MCF 10A (cell line): ENCODE results near the gene GHRHR. TPM values are rescaled to one million over a fixed set of nuclear protein-coding genes. Genes with fewer than 3 reads are reported as not detected.
A peak's percentile ranks its signal among the peaks of the same experiment; 100 is the strongest.

Source experiments
- BruUV-seq: library from RNA; stranded (reverse); fragments of 400-500 nt; replicated peaks from 2 replicates; lab custom pipeline; 2021; lab: Mats Ljungman, UMichigan
- CTCF ChIA-PET: fragments of 300-600 bp; sonication (Branson Sonifier 250); formaldehyde crosslinking; extraction: SDS; loops from one replicate; lab custom pipeline; 2021; ENCODE audit warnings: antibody characterized with exemption, inconsistent platforms; lab: Yijun Ruan, JAX
- POLR2A ChIA-PET: fragments of 300-600, 350-650 bp; sonication (Branson Sonifier 250); formaldehyde crosslinking; extraction: SDS; loops from one replicate; lab custom pipeline; 2020; ENCODE audit warnings: antibody characterized with exemption, inconsistent platforms; lab: Yijun Ruan, JAX
- DNase-seq: peaks from one replicate; pipeline ENCODE4 v3.0.0-alpha.2; 2018; ENCODE audit not compliant: unreplicated experiment
- H3K27ac Mint-ChIP-seq: one replicate; pipeline ENCODE4 v1.8.0; 2022; ENCODE audit warnings: mild to moderate bottlenecking, low read depth, mixed read lengths; ENCODE audit not compliant: unreplicated experiment
- H3K27me3 Mint-ChIP-seq: one replicate; pipeline ENCODE4 v1.8.0; 2022; ENCODE audit warnings: mixed read lengths; ENCODE audit not compliant: insufficient read depth, unreplicated experiment
- H3K36me3 Mint-ChIP-seq: one replicate; pipeline ENCODE4 v1.8.0; 2022; ENCODE audit warnings: mild to moderate bottlenecking, moderate library complexity, mixed read lengths; ENCODE audit not compliant: insufficient read depth, unreplicated experiment
- H3K4me1 Mint-ChIP-seq: one replicate; pipeline ENCODE4 v1.8.0; 2022; ENCODE audit warnings: mixed read lengths; ENCODE audit not compliant: insufficient read depth, unreplicated experiment
- H3K4me3 Mint-ChIP-seq: one replicate; pipeline ENCODE4 v1.8.0; 2022; ENCODE audit warnings: mild to moderate bottlenecking, moderate library complexity, mixed read lengths; ENCODE audit not compliant: unreplicated experiment
- H3K9me3 Mint-ChIP-seq: one replicate; pipeline ENCODE4 v1.8.0; 2022; ENCODE audit warnings: mixed read lengths; ENCODE audit not compliant: unreplicated experiment
- intact Hi-C: fragments of 100-400 bp; cut with micrococcal nuclease; formaldehyde crosslinking; loops from 2 replicates; pipeline ENCODE4 v1.14.1; 2022
- total RNA-seq: library from RNA; stranded (reverse); gene quantifications from 2 replicates; pipeline ENCODE4 v1.2.3, GENCODE V29; 2022
- TF ChIP-seq, protein P1 (sequence below): fragments of 200-600 bp; IDR thresholded peaks from one replicate; pipeline ENCODE4 v1.8.0; 2022; ENCODE audit warnings: antibody characterized with exemption, mild to moderate bottlenecking; ENCODE audit not compliant: unreplicated experiment

GHRHR gene
- total RNA-seq, 1 experiment from 2014 or later: not detected

DNA sequence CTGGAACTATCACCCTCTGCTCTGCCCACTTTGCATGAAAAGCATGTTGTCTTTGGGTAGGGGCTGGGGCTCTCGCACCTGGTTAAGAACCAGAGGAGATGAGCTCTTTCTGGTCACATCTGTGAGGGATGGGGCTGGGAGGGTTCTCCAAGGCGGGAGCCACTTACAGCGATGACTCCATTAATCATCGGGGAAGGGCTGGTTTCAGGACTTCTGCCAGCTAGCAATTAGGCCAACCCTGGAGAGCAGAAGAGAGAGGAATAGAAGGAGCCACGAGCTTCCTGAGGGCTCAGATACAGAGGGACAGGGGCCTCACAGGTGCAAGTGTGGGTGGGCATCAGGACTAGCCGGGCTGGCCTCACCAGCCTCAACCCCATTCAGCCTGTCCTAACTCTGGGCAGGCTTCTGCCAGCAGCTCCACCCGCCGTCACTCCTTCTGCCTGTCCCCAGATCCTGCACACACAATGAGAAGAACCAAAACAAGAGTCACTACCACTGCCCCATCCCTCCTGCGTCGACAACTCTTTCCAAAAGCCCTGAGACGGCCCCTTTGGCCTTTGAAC is 43.7 kb upstream of the GHRHR start:
- TF ChIP-seq, protein P1, sequence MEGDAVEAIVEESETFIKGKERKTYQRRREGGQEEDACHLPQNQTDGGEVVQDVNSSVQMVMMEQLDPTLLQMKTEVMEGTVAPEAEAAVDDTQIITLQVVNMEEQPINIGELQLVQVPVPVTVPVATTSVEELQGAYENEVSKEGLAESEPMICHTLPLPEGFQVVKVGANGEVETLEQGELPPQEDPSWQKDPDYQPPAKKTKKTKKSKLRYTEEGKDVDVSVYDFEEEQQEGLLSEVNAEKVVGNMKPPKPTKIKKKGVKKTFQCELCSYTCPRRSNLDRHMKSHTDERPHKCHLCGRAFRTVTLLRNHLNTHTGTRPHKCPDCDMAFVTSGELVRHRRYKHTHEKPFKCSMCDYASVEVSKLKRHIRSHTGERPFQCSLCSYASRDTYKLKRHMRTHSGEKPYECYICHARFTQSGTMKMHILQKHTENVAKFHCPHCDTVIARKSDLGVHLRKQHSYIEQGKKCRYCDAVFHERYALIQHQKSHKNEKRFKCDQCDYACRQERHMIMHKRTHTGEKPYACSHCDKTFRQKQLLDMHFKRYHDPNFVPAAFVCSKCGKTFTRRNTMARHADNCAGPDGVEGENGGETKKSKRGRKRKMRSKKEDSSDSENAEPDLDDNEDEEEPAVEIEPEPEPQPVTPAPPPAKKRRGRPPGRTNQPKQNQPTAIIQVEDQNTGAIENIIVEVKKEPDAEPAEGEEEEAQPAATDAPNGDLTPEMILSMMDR: no peak
- CTCF ChIA-PET: interaction anchor here (1.8 to 3.6 kb wide), 2 partner anchors 16 to 63 kb away, joined by 4 to 18 read pairs; no protein-coding TSS in a partner anchor

DNA sequence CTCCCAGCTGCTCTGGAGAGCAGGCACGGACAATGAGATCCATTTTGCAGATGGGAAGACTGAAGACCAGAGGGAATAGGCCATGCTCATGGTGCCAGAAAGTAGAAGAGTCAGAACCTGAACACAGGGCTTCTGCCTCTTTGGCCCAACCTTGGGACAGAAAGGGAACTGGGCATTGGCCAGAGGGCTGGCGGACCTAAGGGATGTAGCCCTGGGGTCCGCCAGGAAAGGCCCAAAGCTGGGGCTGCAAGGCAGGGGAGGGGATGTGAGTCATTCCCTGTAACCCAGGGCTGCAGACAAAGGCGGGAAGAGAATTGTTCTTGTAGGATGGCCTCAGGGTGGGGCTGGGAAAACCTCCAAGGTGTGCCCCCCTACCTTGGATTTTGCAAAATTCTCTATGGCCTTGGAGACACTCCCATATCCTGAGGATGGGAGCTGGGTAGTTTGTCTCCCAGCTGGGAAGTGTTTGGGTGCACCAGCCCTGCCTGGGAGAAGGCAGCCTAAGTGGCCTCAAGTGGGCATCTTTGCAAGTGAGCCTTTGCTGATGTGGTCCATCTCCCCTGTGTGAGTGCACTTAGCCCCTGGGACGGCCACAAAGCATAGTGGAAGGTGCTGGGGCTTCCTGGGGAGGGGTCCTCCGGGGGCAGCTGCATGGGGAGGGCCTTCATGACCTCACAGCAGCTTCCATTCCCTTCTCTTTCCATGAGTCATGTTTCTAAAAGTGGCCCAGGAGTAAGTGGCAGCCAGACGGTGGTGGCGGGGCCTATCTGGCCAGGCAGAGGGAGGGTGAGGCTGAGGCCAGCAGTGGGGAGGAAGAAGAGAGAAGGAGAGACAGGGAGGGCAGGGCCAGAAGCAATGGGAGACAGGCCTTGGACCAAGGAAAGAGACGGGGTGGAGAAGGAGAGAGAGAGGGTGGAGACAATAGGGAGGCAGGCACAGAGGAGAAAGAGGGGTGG is 42.9 kb upstream of the GHRHR start:
- TF ChIP-seq, protein P1: no peak
- Mint-ChIP-seq H3K36me3 (no peaks in the 10 kb centered on the region), H3K27ac (no peak overlapping the region), H3K4me3 (no peak overlapping the region), H3K9me3 (no peaks in the 10 kb centered on the region), H3K4me1 (peaks cover 18% of the 10 kb centered on the region), H3K27me3 (no peaks in the 10 kb centered on the region)
- DNase-seq: peak; percentile 50
- ChIA-PET CTCF (interaction anchor here (1.1 to 3.6 kb wide), 3 partner anchors 15 to 62 kb away, joined by 3 to 18 read pairs (median 4); no protein-coding TSS in a partner anchor), POLR2A (interaction anchor here (0.7 to 0.8 kb wide), 2 partner anchors 35 to 290 kb away, joined by 3 read pairs; no protein-coding TSS in a partner anchor)
- intact Hi-C loops: no loop called here
- BruUV-seq: no TSS peak

More for the DNA sequence above, 43.7 kb upstream of the GHRHR start:
- Mint-ChIP-seq H3K9me3 (no peaks in the 10 kb centered on the region), H3K4me1 (peaks cover 18% of the 10 kb centered on the region), H3K4me3 (no peak overlapping the region), H3K27me3 (no peaks in the 10 kb centered on the region), H3K27ac (no peak overlapping the region), H3K36me3 (no peaks in the 10 kb centered on the region)
- intact Hi-C loops: no loop called here
- BruUV-seq: no TSS peak
- POLR2A ChIA-PET: interaction anchor here (0.7 to 0.8 kb wide), 3 partner anchors 19 to 291 kb away, joined by 3 read pairs; no protein-coding TSS in a partner anchor
- DNase-seq: peak; percentile 34

DNA sequence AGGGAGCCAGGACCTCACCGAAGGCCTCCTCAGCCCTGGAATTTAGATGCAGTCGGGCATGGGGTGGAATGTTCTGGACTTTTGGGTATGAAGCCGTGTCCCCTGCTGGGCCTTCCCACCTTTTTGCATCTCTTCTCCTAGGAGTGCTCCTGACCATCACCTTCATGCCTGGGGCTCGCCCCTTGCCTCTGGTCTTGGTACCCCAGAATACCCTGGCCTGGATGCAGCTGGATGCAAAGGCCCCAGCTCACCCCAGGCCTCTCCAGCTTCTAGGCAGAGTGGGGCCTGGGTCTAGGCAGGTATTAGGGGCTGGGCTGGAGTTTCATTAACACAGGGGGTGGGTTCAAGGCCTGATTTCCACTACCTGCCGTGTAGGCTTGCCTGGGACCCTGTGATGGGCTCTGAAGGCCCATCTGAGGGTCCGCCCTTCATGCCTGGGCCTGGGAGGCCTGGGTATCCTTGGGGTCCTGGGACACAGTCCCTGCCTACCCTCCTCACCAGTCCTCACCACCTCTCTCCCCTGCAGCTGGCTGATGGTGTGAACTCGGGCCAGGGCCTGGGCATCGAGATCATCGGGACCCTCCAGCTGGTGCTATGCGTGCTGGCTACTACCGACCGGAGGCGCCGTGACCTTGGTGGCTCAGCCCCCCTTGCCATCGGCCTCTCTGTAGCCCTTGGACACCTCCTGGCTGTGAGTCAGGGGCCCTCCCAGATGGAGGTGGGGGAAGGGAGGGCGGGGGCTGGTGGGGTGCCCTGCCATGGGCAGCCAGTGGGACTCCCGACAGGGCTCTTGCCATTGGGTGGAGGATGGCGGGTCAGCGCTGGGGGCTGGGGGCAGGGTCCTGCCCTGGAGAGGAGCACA is 42.0 kb upstream of the GHRHR start:
- BruUV-seq: no TSS peak
- CTCF ChIA-PET: interaction anchor here (0.7 to 3.6 kb wide), 5 partner anchors 14 to 201 kb away, joined by 3 to 18 read pairs (median 4); no protein-coding TSS in a partner anchor
- H3K27me3 Mint-ChIP-seq: no peaks in the 10 kb centered on the region

More for the DNA sequence above, 42.0 kb upstream of the GHRHR start:
- POLR2A ChIA-PET: no interaction called here
- TF ChIP-seq, protein P1: no peak
- H3K4me3 Mint-ChIP-seq: no peak overlapping the region
- H3K9me3 Mint-ChIP-seq: no peaks in the 10 kb centered on the region
- intact Hi-C loops: no loop called here
- H3K36me3 Mint-ChIP-seq: no peaks in the 10 kb centered on the region
- H3K4me1 Mint-ChIP-seq: peaks cover 18% of the 10 kb centered on the region
- H3K27ac Mint-ChIP-seq: no peak overlapping the region
- no peak for DNase-seq
